SK-N-SH (cell line): ENCODE results near the gene TUBA4A. TPM values are rescaled to one million over a fixed set of nuclear protein-coding genes. Genes with fewer than 3 reads are reported as not detected.

Experiments used
- CTCF ChIA-PET: fragments of 300-600, 350-600 bp; formaldehyde crosslinking; extraction: SDS; loops from one replicate; lab custom pipeline; 2021; lab: Yijun Ruan, JAX
- POLR2A ChIA-PET: fragments of 350-600 bp; sonication (Branson Sonifier 250); formaldehyde crosslinking; extraction: SDS; loops from one replicate; lab custom pipeline; 2020; ENCODE audit warnings: antibody characterized with exemption, inconsistent platforms; lab: Yijun Ruan, JAX
- DNase-seq: peaks from one replicate; pipeline ENCODE4 v3.0.0; 2012
- H2AFZ ChIP-seq: fragments of 200-600 bp; sonication (generic); 2 replicates; pipeline ENCODE4 v1.8.1; 2016; ENCODE audit warnings: antibody characterized with exemption, mild to moderate bottlenecking, low read depth
- H3F3A ChIP-seq: fragments of 200-600 bp; sonication (generic); replicated peaks from 2 replicates; pipeline ENCODE3; 2016; ENCODE audit warnings: antibody characterized with exemption, mild to moderate bottlenecking; ENCODE audit not compliant: insufficient read depth
- H3K27ac ChIP-seq, 2 experiments: fragments of 200-500 bp in 1 of 2; fragments of 200-600 bp in 1 of 2; sonication (Bioruptor generic) in 1 of 2; sonication (generic), shearing (Covaris generic) in 1 of 2; 2 replicates each; pipeline versions ENCODE4 v1.5.1 to v1.6.1; 2014 to 2016; ENCODE audit warnings: low read depth in 2 of 2, inconsistent platforms in 1 of 2, low read length in 1 of 2, mild to moderate bottlenecking in 1 of 2, mixed read lengths in 1 of 2
- H3K27me3 ChIP-seq: fragments of 200-600 bp; sonication (generic), shearing (Covaris generic); 2 replicates; pipeline ENCODE4 v1.6.1; 2016; ENCODE audit warnings: mixed run types; ENCODE audit not compliant: insufficient read depth
- H3K36me3 ChIP-seq, 2 experiments: fragments of 200-500 bp in 1 of 2; fragments of 200-600 bp in 1 of 2; sonication (Bioruptor generic) in 1 of 2; sonication (generic) in 1 of 2; replicated peaks in 1 of 2; 2 replicates each; pipeline versions ENCODE3 to v1.5.1; 2014 to 2016; ENCODE audit warnings: low read length in 1 of 2, mild to moderate bottlenecking in 1 of 2; ENCODE audit not compliant: insufficient read depth in 2 of 2, control insufficient read depth in 1 of 2
- H3K4me1 ChIP-seq, 2 experiments: fragments of 200-500 bp in 1 of 2; fragments of 200-600 bp in 1 of 2; sonication (Bioruptor generic) in 1 of 2; sonication (generic), shearing (Covaris generic) in 1 of 2; 2 replicates each; pipeline versions ENCODE4 v1.5.1 to v1.6.1; 2014 to 2016; ENCODE audit warnings: low read depth in 1 of 2, low read length in 1 of 2, mixed run types in 1 of 2; ENCODE audit not compliant: insufficient read depth in 2 of 2, control insufficient read depth in 1 of 2
- H3K4me2 ChIP-seq: fragments of 200-600 bp; sonication (generic), shearing (Covaris generic); 2 replicates; pipeline ENCODE4 v1.6.1; 2017; ENCODE audit warnings: mixed run types
- H3K4me3 ChIP-seq, 2 experiments: fragments of 200-500 bp in 1 of 2; fragments of 200-600 bp in 1 of 2; sonication (Bioruptor generic) in 1 of 2; sonication (generic), shearing (Covaris generic) in 1 of 2; 2 replicates each; pipeline versions ENCODE4 v1.5.1 to v1.8.1; 2014 to 2016; ENCODE audit warnings: low read depth in 2 of 2, inconsistent platforms in 1 of 2, low read length in 1 of 2, mild to moderate bottlenecking in 1 of 2, mixed read lengths in 1 of 2, moderate library complexity in 1 of 2
- H3K79me2 ChIP-seq: fragments of 200-600 bp; sonication (generic); 2 replicates; pipeline ENCODE4 v1.8.1; 2017; ENCODE audit warnings: mild to moderate bottlenecking; ENCODE audit not compliant: insufficient read depth
- H3K9ac ChIP-seq: fragments of 200-600 bp; sonication (generic); 2 replicates; pipeline ENCODE4 v1.6.1; 2017; ENCODE audit warnings: mixed run types
- H3K9me2 ChIP-seq: fragments of 200-600 bp; sonication (generic); 2 replicates; pipeline ENCODE4 v1.6.1; 2017; ENCODE audit warnings: mixed run types
- H3K9me3 ChIP-seq: fragments of 200-600 bp; sonication (generic); 2 replicates; pipeline ENCODE4 v1.6.1; 2017; ENCODE audit warnings: mixed run types, mild to moderate bottlenecking, moderate library complexity
- H4K20me1 ChIP-seq: fragments of 200-600 bp; sonication (generic); 2 replicates; pipeline ENCODE4 v1.6.1; 2017; ENCODE audit warnings: mild to moderate bottlenecking, mixed run types; ENCODE audit not compliant: insufficient read depth
- CTCF ChIP-seq: fragments of 200-600 bp; sonication (generic); IDR thresholded peaks from 2 replicates; pipeline ENCODE4 v1.6.1; 2017; ENCODE audit warnings: antibody characterized with exemption, mild to moderate bottlenecking, moderate library complexity
- EP300 ChIP-seq, 2 experiments: IDR thresholded peaks; 2 replicates each; pipeline versions ENCODE4 v1.4.0 to v1.6.1; 2012; ENCODE audit warnings: borderline replicate concordance in 1 of 2, low read depth in 1 of 2, low read length in 1 of 2
- EZH2phosphoT487 ChIP-seq: fragments of 200-600 bp; sonication (generic); IDR thresholded peaks from 2 replicates; pipeline ENCODE4 v1.6.1; 2017; ENCODE audit warnings: low read depth, mixed run types, mild to moderate bottlenecking, antibody characterized with exemption, moderate library complexity, borderline replicate concordance
- FOXJ3 ChIP-seq: sonication (generic); formaldehyde crosslinking; IDR thresholded peaks from 2 replicates; pipeline ENCODE4 v1.5.1; 2020; ENCODE audit warnings: mild to moderate bottlenecking, missing genetic modification reagents
- FOXM1 ChIP-seq: IDR thresholded peaks from 2 replicates; pipeline ENCODE4 v1.4.0; 2012; ENCODE audit warnings: low read depth, mild to moderate bottlenecking
- GATA2 ChIP-seq: sonication (generic); formaldehyde crosslinking; IDR thresholded peaks from 2 replicates; pipeline ENCODE4 v1.5.0; 2020; ENCODE audit warnings: mild to moderate bottlenecking, missing genetic modification reagents
- MXI1 ChIP-seq: IDR thresholded peaks from 2 replicates; pipeline ENCODE4 v1.6.1; 2012; ENCODE audit warnings: mild to moderate bottlenecking, low read depth, low read length, improper control_type of control experiment
- NRF1 ChIP-seq: IDR thresholded peaks from 2 replicates; pipeline ENCODE4 v1.6.1; 2012; ENCODE audit warnings: low read depth, mild to moderate bottlenecking, low read length
- PBX3 ChIP-seq: IDR thresholded peaks from 2 replicates; pipeline ENCODE4; 2012
- POLR2AphosphoS5 ChIP-seq: IDR thresholded peaks from 2 replicates; pipeline ENCODE4 v1.6.1; 2012; ENCODE audit warnings: low read depth, low read length
- RFX5 ChIP-seq: IDR thresholded peaks from 2 replicates; pipeline ENCODE4 v1.6.1; 2012; ENCODE audit warnings: mild to moderate bottlenecking, improper control_type of control experiment, low read length
- TAF1 ChIP-seq: IDR thresholded peaks from 2 replicates; pipeline ENCODE4 v1.6.1; 2012; ENCODE audit warnings: low read depth, mild to moderate bottlenecking, low read length, moderate library complexity, borderline replicate concordance
- TCF12 ChIP-seq: IDR thresholded peaks from 2 replicates; pipeline ENCODE4 v1.4.0; 2012
- WGBS: methylation state at CpG from one replicate; pipeline ENCODE4 v1.1.6; 2017; ENCODE audit warnings: low lambda C conversion rate; 5-methylcytosine and 5-hydroxymethylcytosine counted together
- polyA plus RNA-seq, 3 experiments: library from polyadenylated mRNA; depleted of rRNA; stranded (reverse); fragments of >200 nt; gene quantifications; 2 replicates each; pipeline ENCODE4 v1.2.3, GENCODE V29; 2012
- TF ChIP-seq, protein P1 (sequence below): IDR thresholded peaks from 2 replicates; pipeline ENCODE4 v1.4.0; 2012; ENCODE audit warnings: low read depth, borderline replicate concordance
- TF ChIP-seq, protein P2 (sequence below): IDR thresholded peaks from 2 replicates; pipeline ENCODE4 v1.4.0; 2012; ENCODE audit warnings: low read depth, borderline replicate concordance
- TF ChIP-seq, protein P3 (sequence below): fragments of 150-350 bp; IDR thresholded peaks from 2 replicates; pipeline ENCODE4 v1.6.1; 2016; ENCODE audit warnings: mild to moderate bottlenecking, low read depth, low read length

The TUBA4A gene
- polyA plus RNA-seq, 1 of the 3 experiments (the other 2 are of a cell fraction) = 6.2 TPM

GRCh38 chr2:219281588-219281987 lies 27.9 kb upstream of the TUBA4A start:
- WGBS = 92% methylated on average over 5 of the region's 8 CpGs
- no peak for TF ChIP-seq POLR2AphosphoS5
- TF ChIP-seq GATA2 (CRISPR knock-in tag) = no peak
- no peak overlapping the region for H2AFZ ChIP-seq
- no peak overlapping the region for H3K9ac ChIP-seq
- H3F3A ChIP-seq = peaks cover 12% of the 10 kb centered on the region
- no peak overlapping the region for H3K4me2 ChIP-seq
- H3K79me2 ChIP-seq = peaks cover 9% of the 10 kb centered on the region; the same call in 1 of the 2 replicates
- no peaks in the 10 kb centered on the region for H3K9me3 ChIP-seq
- H3K27me3 ChIP-seq = no peaks in the 10 kb centered on the region
- no peak for DNase-seq
- POLR2A ChIA-PET = no interaction called here
- peaks cover 14 to 37% of the 10 kb centered on the region in 2 experiments for H3K36me3 ChIP-seq
- H3K27ac ChIP-seq = no peak overlapping the region
- H3K4me1 ChIP-seq = peaks cover 17 to 24% of the 10 kb centered on the region in 2 experiments
- no peak overlapping the region for H3K4me3 ChIP-seq
- CTCF ChIA-PET = interaction anchor here (1.1 to 15.4 kb wide), 7 partner anchors 11 to 122 kb away, joined by 3 to 312 read pairs (median 4); partner anchors contain the start of genes GLB1L and STK16
- no peaks in the 10 kb centered on the region for H4K20me1 ChIP-seq
- no peaks in the 10 kb centered on the region for H3K9me2 ChIP-seq

DNA sequence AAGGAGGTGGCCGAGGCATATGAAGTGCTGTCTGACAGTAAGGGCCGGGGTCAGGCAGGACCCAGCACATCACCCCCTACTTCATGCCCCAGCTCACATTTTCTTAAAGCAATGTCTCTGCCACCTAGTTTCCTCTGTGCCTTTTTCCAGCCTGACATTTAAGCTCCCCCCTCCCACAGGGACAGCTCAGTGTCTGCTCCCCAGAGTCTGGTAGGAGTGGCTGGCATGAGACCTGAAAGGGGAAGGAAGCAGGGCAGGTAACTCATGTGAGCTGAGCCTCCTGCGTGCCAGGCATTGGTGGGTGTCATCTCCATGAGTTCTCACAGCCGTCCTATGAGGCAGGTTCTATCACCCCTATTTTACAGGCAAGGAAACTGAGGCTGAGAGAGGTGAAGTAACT lies 26.9 kb upstream of the TUBA4A start:
- peaks cover 9% of the 10 kb centered on the region; the same call in 1 of the 2 replicates for H3K79me2 ChIP-seq
- ChIA-PET POLR2A (no interaction called here), CTCF (interaction anchor here (1.1 to 15.4 kb wide), 6 partner anchors 11 to 41 kb away, joined by 3 to 312 read pairs (median 33); partner anchors contain the start of genes GLB1L and STK16)
- H3K4me1 ChIP-seq = peaks cover 17 to 24% of the 10 kb centered on the region in 2 experiments
- peak overlapping the region; percentile 95; the same call in 1 of the 2 replicates for H3K4me2 ChIP-seq
- H3F3A ChIP-seq = peaks cover 12% of the 10 kb centered on the region
- no peaks in the 10 kb centered on the region for H3K27me3 ChIP-seq
- no peak overlapping the region; a peak in 1 of 4 replicates for H3K4me3 ChIP-seq
- H4K20me1 ChIP-seq = no peaks in the 10 kb centered on the region
- no peak for DNase-seq
- no peak overlapping the region for H3K9ac ChIP-seq
- H3K27ac ChIP-seq = no peak overlapping the region
- WGBS = 94% methylated on average over 4 of the region's 4 CpGs
- H3K9me3 ChIP-seq = no peaks in the 10 kb centered on the region
- TF ChIP-seq TCF12 (no peak), MXI1 (no peak), RFX5 (no peak), NRF1 (no peak), EP300 (IDR thresholded peaks at IDR 0.05; ENCODE audit: borderline replicate concordance in 1 of 2, low read depth in 1 of 2, low read length in 1 of 2) (no peak), FOXM1 (no peak), FOXJ3 (CRISPR knock-in tag) (no peak), CTCF (no peak), PBX3 (no peak), POLR2AphosphoS5 (no peak), TAF1 (no peak), EZH2phosphoT487 (no peak)
- TF ChIP-seq, protein P1, sequence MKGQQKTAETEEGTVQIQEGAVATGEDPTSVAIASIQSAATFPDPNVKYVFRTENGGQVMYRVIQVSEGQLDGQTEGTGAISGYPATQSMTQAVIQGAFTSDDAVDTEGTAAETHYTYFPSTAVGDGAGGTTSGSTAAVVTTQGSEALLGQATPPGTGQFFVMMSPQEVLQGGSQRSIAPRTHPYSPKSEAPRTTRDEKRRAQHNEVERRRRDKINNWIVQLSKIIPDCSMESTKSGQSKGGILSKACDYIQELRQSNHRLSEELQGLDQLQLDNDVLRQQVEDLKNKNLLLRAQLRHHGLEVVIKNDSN = no peak
- TF ChIP-seq, protein P2, sequence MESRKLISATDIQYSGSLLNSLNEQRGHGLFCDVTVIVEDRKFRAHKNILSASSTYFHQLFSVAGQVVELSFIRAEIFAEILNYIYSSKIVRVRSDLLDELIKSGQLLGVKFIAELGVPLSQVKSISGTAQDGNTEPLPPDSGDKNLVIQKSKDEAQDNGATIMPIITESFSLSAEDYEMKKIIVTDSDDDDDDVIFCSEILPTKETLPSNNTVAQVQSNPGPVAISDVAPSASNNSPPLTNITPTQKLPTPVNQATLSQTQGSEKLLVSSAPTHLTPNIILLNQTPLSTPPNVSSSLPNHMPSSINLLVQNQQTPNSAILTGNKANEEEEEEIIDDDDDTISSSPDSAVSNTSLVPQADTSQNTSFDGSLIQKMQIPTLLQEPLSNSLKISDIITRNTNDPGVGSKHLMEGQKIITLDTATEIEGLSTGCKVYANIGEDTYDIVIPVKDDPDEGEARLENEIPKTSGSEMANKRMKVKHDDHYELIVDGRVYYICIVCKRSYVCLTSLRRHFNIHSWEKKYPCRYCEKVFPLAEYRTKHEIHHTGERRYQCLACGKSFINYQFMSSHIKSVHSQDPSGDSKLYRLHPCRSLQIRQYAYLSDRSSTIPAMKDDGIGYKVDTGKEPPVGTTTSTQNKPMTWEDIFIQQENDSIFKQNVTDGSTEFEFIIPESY = no peak
- TF ChIP-seq, protein P3, sequence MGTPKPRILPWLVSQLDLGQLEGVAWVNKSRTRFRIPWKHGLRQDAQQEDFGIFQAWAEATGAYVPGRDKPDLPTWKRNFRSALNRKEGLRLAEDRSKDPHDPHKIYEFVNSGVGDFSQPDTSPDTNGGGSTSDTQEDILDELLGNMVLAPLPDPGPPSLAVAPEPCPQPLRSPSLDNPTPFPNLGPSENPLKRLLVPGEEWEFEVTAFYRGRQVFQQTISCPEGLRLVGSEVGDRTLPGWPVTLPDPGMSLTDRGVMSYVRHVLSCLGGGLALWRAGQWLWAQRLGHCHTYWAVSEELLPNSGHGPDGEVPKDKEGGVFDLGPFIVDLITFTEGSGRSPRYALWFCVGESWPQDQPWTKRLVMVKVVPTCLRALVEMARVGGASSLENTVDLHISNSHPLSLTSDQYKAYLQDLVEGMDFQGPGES = no peak
- no peaks in the 10 kb centered on the region for H3K9me2 ChIP-seq
- peaks cover 14 to 37% of the 10 kb centered on the region in 2 experiments for H3K36me3 ChIP-seq
- H2AFZ ChIP-seq = no peak overlapping the region
